Amniotic stem cell (primary cell): ENCODE measurements around the gene GRIK1.

Experiments used
- DNase-seq: peaks from one replicate; lab custom pipeline; 2025; lab: John Stamatoyannopoulos, UW

GRIK1 gene

GRCh38 chr21:29786496-29787360 lies 153.1 kb downstream of the GRIK1 start:
- DNase-seq: no peak

GRCh38 chr21:29777160-29777559 lies 162.6 kb downstream of the GRIK1 start:
- DNase-seq: no peak

GRCh38 chr21:29775462-29775861 lies 164.3 kb downstream of the GRIK1 start:
- no peak for DNase-seq

GRCh38 chr21:29771491-29772066 lies 168.2 kb downstream of the GRIK1 start:
- DNase-seq: no peak

GRCh38 chr21:29763674-29764073 lies 176.1 kb downstream of the GRIK1 start:
- DNase-seq: no peak

- no peak for DNase-seq
Measured at GRCh38 chr21:29762570-29763082, 177.2 kb downstream of the GRIK1 start.

GRCh38 chr21:29753216-29753615 lies 186.6 kb downstream of the GRIK1 start:
- DNase-seq: no peak

GRCh38 chr21:29751473-29752185 lies 188.2 kb downstream of the GRIK1 start:
- no peak for DNase-seq

- no peak for DNase-seq
Measured at GRCh38 chr21:29749957-29750356, 189.8 kb downstream of the GRIK1 start.

- no peak for DNase-seq
Measured at GRCh38 chr21:29749223-29749622, 190.6 kb downstream of the GRIK1 start.

GRCh38 chr21:29748391-29749167 lies 191.2 kb downstream of the GRIK1 start:
- DNase-seq: no peak

- no peak for DNase-seq
Measured at GRCh38 chr21:29741761-29742160, 198.0 kb downstream of the GRIK1 start.

GRCh38 chr21:29739176-29739575 lies 200.6 kb downstream of the GRIK1 start:
- DNase-seq: no peak

- no peak for DNase-seq
Measured at GRCh38 chr21:29738730-29739129, 201.1 kb downstream of the GRIK1 start.

GRCh38 chr21:29737186-29737585 lies 202.6 kb downstream of the GRIK1 start:
- no peak for DNase-seq

GRCh38 chr21:29730281-29730680 lies 209.5 kb downstream of the GRIK1 start:
- no peak for DNase-seq

- no peak for DNase-seq
Measured at GRCh38 chr21:29726044-29726443, 213.8 kb downstream of the GRIK1 start.

- DNase-seq: no peak
Measured at GRCh38 chr21:29725025-29725736, 214.6 kb downstream of the GRIK1 start.

- DNase-seq: no peak
Measured at GRCh38 chr21:29721964-29722363, 217.8 kb downstream of the GRIK1 start.

- DNase-seq: no peak
Measured at GRCh38 chr21:29721221-29721620, 218.6 kb downstream of the GRIK1 start.

GRCh38 chr21:29719521-29719920 lies 220.3 kb downstream of the GRIK1 start:
- no peak for DNase-seq
